Measurements from ENCODE around the gene KLF6.

GRCh38 chr10:3829156-3830050 is 44.4 kb upstream of the KLF6 start:
- TF ChIP-seq CTCF (IDR thresholded peaks at IDR 0.05; ENCODE audit: low read length) (no peak), EZH2 (IDR thresholded peaks at IDR 0.05; ENCODE audit: borderline replicate concordance, low read length) (no peak)

Measured in OCI-LY1 (cell line).